Measurements from ENCODE around the gene AGBL1. TPM values are rescaled to one million over a fixed set of nuclear protein-coding genes. Genes with fewer than 3 reads are reported as not detected.

AGBL1 gene
- total and polyA plus RNA-seq, 2 donors (not counting 3 experiments of a cell fraction or from before 2014, with no cell fraction given): not detected

- TF ChIP-seq FOS (IDR thresholded peaks at IDR 0.05; ENCODE audit: borderline replicate concordance, insufficient read depth, low read length) (no peak), EZH2 (IDR thresholded peaks at IDR 0.05; ENCODE audit: borderline replicate concordance, low read depth, low read length, severe bottlenecking) (no peak)
- no peak overlapping the region for H2AFZ ChIP-seq (ENCODE audit: low read depth, low read length)
- peaks cover 4% of the 10 kb centered on the region for H3K9me3 ChIP-seq (replicated peaks; ENCODE audit: control insufficient read depth, insufficient read depth, low read length)
- no peak overlapping the region for H3K27ac ChIP-seq (ENCODE audit: insufficient read depth, low read depth, low read length)
- no peaks in the 10 kb centered on the region for H4K20me1 ChIP-seq (replicated peaks; ENCODE audit: control insufficient read depth, extremely low read depth, insufficient read depth, low read length)
- H3K4me2 ChIP-seq (ENCODE audit: insufficient read depth, low read length): no peak overlapping the region
- H3K79me2 ChIP-seq (ENCODE audit: control insufficient read depth, insufficient read depth, low read length): no peaks in the 10 kb centered on the region
- H3K27me3 ChIP-seq (ENCODE audit: control insufficient read depth in 2 of 2, insufficient read depth in 2 of 2, low read length in 2 of 2): no peaks in the 10 kb centered on the region
- H3K9me1 ChIP-seq (replicated peaks; ENCODE audit: control insufficient read depth, extremely low read depth, insufficient read depth, low read length): no peaks in the 10 kb centered on the region
- POLR2A ChIA-PET: no interaction called here
- DNase-seq (ENCODE audit: low read depth, low spot score): no peak
- intact Hi-C loops (cut with micrococcal nuclease) (no loop called here), dilution Hi-C loops (cut with MboI; ENCODE audit: extremely low pct_ligation_motif_present, low sequenced_read_pairs) (no loop called here)
- H3K4me3 ChIP-seq (replicated peaks in 1 of 3; ENCODE audit: insufficient read depth in 1 of 3, low read depth in 1 of 3, low read length in 3 of 3): no peak overlapping the region
- H3K36me3 ChIP-seq (ENCODE audit: control insufficient read depth in 2 of 2, extremely low read depth in 1 of 2, insufficient read depth in 2 of 2, low read length in 2 of 2): no peaks in the 10 kb centered on the region
- no TSS peak for BruUV-seq (replicated peaks)
- CTCF ChIA-PET: no interaction called here
- no peaks in the 10 kb centered on the region for H3K4me1 ChIP-seq (ENCODE audit: control insufficient read depth, extremely low read depth, insufficient read depth, low read length)
- FAIRE-seq: no peak
- H3K9ac ChIP-seq (replicated peaks; ENCODE audit: extremely low read depth, insufficient read depth, low read length): no peak overlapping the region
These were observed 167.7 kb downstream of the AGBL1 start for GRCh38 chr15:86247249-86247955.

- no peaks in the 10 kb centered on the region for H4K20me1 ChIP-seq (replicated peaks; ENCODE audit: control insufficient read depth, extremely low read depth, insufficient read depth, low read length)
- H3K27me3 ChIP-seq (ENCODE audit: control insufficient read depth in 2 of 2, insufficient read depth in 2 of 2, low read length in 2 of 2): no peaks in the 10 kb centered on the region
- no TSS peak for BruUV-seq (replicated peaks)
- H3K9ac ChIP-seq (replicated peaks; ENCODE audit: extremely low read depth, insufficient read depth, low read length): no peak overlapping the region
- ChIA-PET CTCF (no interaction called here), POLR2A (no interaction called here)
- no peak overlapping the region for H2AFZ ChIP-seq (ENCODE audit: low read depth, low read length)
- DNase-seq (ENCODE audit: low read depth, low spot score): no peak
- H3K9me3 ChIP-seq (replicated peaks; ENCODE audit: control insufficient read depth, insufficient read depth, low read length): peaks cover 2% of the 10 kb centered on the region
- FAIRE-seq: no peak
- TF ChIP-seq MYC (IDR thresholded peaks at IDR 0.05; ENCODE audit: low read depth, low read length): no peak
- no peak for TF ChIP-seq GATA2 (IDR thresholded peaks at IDR 0.05; ENCODE audit: insufficient read depth, insufficient read length, low read depth, low read length)
- no peak for TF ChIP-seq JUN (IDR thresholded peaks at IDR 0.05; ENCODE audit: borderline replicate concordance, insufficient read depth, insufficient read length, low read depth)
- no peak for TF ChIP-seq FOS (IDR thresholded peaks at IDR 0.05; ENCODE audit: borderline replicate concordance, insufficient read depth, low read length)
- no peak for TF ChIP-seq MAX (IDR thresholded peaks at IDR 0.05; ENCODE audit: insufficient read depth, insufficient read length)
- TF ChIP-seq EZH2 (IDR thresholded peaks at IDR 0.05; ENCODE audit: borderline replicate concordance, low read depth, low read length, severe bottlenecking): no peak
- TF ChIP-seq POLR2A (IDR thresholded peaks at IDR 0.05; ENCODE audit: low read depth, low read length): no peak
- TF ChIP-seq POLR2AphosphoS5 (IDR thresholded peaks at IDR 0.05; ENCODE audit: insufficient read depth, low read depth, low read length): no peak
- no peak for TF ChIP-seq CTCF (IDR thresholded peaks at IDR 0.05; ENCODE audit: extremely low read depth in 1 of 2, insufficient read depth in 1 of 2, low read depth in 1 of 2, low read length in 2 of 2)
- no peak overlapping the region for H3K4me3 ChIP-seq (replicated peaks in 1 of 3; ENCODE audit: insufficient read depth in 1 of 3, low read depth in 1 of 3, low read length in 3 of 3)
- no peaks in the 10 kb centered on the region for H3K36me3 ChIP-seq (ENCODE audit: control insufficient read depth in 2 of 2, extremely low read depth in 1 of 2, insufficient read depth in 2 of 2, low read length in 2 of 2)
- no peaks in the 10 kb centered on the region for H3K4me1 ChIP-seq (ENCODE audit: control insufficient read depth, extremely low read depth, insufficient read depth, low read length)
- H3K79me2 ChIP-seq (ENCODE audit: control insufficient read depth, insufficient read depth, low read length): no peaks in the 10 kb centered on the region
- intact Hi-C loops (cut with micrococcal nuclease): no loop called here
- H3K27ac ChIP-seq (ENCODE audit: insufficient read depth, low read depth, low read length): no peak overlapping the region
- dilution Hi-C loops (cut with MboI; ENCODE audit: extremely low pct_ligation_motif_present, low sequenced_read_pairs): no loop called here
- H3K9me1 ChIP-seq (replicated peaks; ENCODE audit: control insufficient read depth, extremely low read depth, insufficient read depth, low read length): no peaks in the 10 kb centered on the region
- no peak overlapping the region for H3K4me2 ChIP-seq (ENCODE audit: insufficient read depth, low read length)
These were observed 175.6 kb downstream of the AGBL1 start for GRCh38 chr15:86255247-86255646.

Data from endothelial cell of umbilical vein (primary cell).